SJSA1 (cell line): ENCODE measurements around the gene DHX9. TPM values are rescaled to one million over a fixed set of nuclear protein-coding genes. Genes with fewer than 3 reads are reported as not detected.

Source experiments
- DNase-seq, 2 experiments: peaks; one replicate each; pipeline ENCODE4 v3.0.0-alpha.2; 2015 to 2020; ENCODE audit warnings: low spot score in 2 of 2, low read depth in 1 of 2
- H3K27ac ChIP-seq: fragments of 250-450 bp; sonication (Bioruptor Pico); 2 replicates; pipeline ENCODE4 v1.5.1; 2020; ENCODE audit warnings: mild to moderate bottlenecking, moderate library complexity
- H3K27me3 ChIP-seq: fragments of 250-450 bp; sonication (Bioruptor Pico); replicated peaks from 2 replicates; pipeline ENCODE4 v1.5.1; 2020; ENCODE audit warnings: mild to moderate bottlenecking, moderate library complexity
- H3K36me3 ChIP-seq: fragments of 250-450 bp; sonication (Bioruptor Pico); 2 replicates; pipeline ENCODE4 v1.5.1; 2020; ENCODE audit warnings: mild to moderate bottlenecking
- H3K4me1 ChIP-seq: fragments of 250-450 bp; sonication (Bioruptor Pico); replicated peaks from 2 replicates; pipeline ENCODE4 v1.6.1; 2021; ENCODE audit warnings: mild to moderate bottlenecking
- H3K4me3 ChIP-seq: fragments of 250-450 bp; sonication (Bioruptor Pico); 2 replicates; pipeline ENCODE4 v1.5.1; 2020; ENCODE audit warnings: mild to moderate bottlenecking
- H3K9me3 ChIP-seq: fragments of 250-450 bp; sonication (Bioruptor Pico); replicated peaks from 2 replicates; pipeline ENCODE4 v1.5.1; 2020; ENCODE audit warnings: mild to moderate bottlenecking
- total RNA-seq: library from RNA; depleted of rRNA; stranded (reverse); fragments of >200 nt; shearing (Covaris generic); gene quantifications from 2 replicates; pipeline ENCODE4 v1.2.3, GENCODE V29; 2014

DHX9 gene
- total RNA-seq, 1 experiment from 2014 or later: 163 TPM

DNA sequence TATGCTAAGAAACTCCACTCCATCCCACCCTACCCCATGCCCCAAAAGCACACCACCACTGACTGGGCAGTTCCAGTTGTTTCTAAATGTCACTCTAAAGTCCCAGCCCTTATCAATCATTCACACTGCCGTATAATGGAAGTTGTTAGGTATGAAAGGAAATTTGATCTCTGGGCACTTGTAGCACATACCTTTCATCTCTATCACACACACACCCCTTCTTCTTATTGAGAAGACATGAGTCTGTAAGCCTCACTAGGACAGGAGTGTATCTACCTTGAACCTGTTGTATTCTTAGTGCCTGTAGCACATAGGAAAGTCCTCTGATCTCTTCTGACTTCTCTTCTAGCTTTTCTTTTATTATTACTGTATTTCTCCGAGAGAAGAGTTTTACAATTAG, 22.3 kb upstream of the DHX9 start:
- no peaks in the 10 kb centered on the region for H3K36me3 ChIP-seq
- no peaks in the 10 kb centered on the region for H3K9me3 ChIP-seq
- H3K4me1 ChIP-seq: no peaks in the 10 kb centered on the region
- H3K4me3 ChIP-seq: no peak overlapping the region
- DNase-seq: no peak
- H3K27ac ChIP-seq: no peak overlapping the region
- H3K27me3 ChIP-seq: 0 out of 2 replicates have a peak, but pooled peaks cover 2% of the 10 kb centered on the region

- H3K9me3 ChIP-seq: no peaks in the 10 kb centered on the region
- no peak overlapping the region for H3K4me3 ChIP-seq
- no peaks in the 10 kb centered on the region for H3K36me3 ChIP-seq
- DNase-seq: no peak
- no peak overlapping the region for H3K27ac ChIP-seq
- H3K4me1 ChIP-seq: no peaks in the 10 kb centered on the region
- H3K27me3 ChIP-seq: 0 out of 2 replicates have a peak, but pooled peaks cover 2% of the 10 kb centered on the region
Observed at GRCh38 chr1:182817802-182818201, 21.3 kb upstream of the DHX9 start.

- H3K9me3 ChIP-seq: no peaks in the 10 kb centered on the region
Observed at GRCh38 chr1:182823220-182823619, 15.9 kb upstream of the DHX9 start.

GRCh38 chr1:182826892-182827291, 12.3 kb upstream of the DHX9 start:
- no peak overlapping the region for H3K27ac ChIP-seq
- no peaks in the 10 kb centered on the region for H3K4me1 ChIP-seq
- H3K27me3 ChIP-seq: peaks cover 8% of the 10 kb centered on the region; the same call in 1 of the 2 replicates
- H3K36me3 ChIP-seq: no peaks in the 10 kb centered on the region
- H3K9me3 ChIP-seq: no peaks in the 10 kb centered on the region
- no peak overlapping the region for H3K4me3 ChIP-seq
- DNase-seq: no peak

More at GRCh38 chr1:182823220-182823619, 15.9 kb upstream of the DHX9 start:
- Histone ChIP-seq H3K27ac (no peak overlapping the region), H3K36me3 (no peaks in the 10 kb centered on the region), H3K4me3 (no peak overlapping the region), H3K27me3 (peaks cover 6% of the 10 kb centered on the region; the same call in 1 of the 2 replicates), H3K4me1 (no peaks in the 10 kb centered on the region)
- DNase-seq: no peak

- H3K4me1 ChIP-seq: no peaks in the 10 kb centered on the region
- DNase-seq: no peak
- no peak overlapping the region for H3K27ac ChIP-seq
- no peak overlapping the region for H3K4me3 ChIP-seq
- H3K9me3 ChIP-seq: 0 out of 2 replicates have a peak, but pooled peaks cover 2% of the 10 kb centered on the region
- H3K27me3 ChIP-seq: peaks cover 4% of the 10 kb centered on the region; the same call in 1 of the 2 replicates
- no peaks in the 10 kb centered on the region for H3K36me3 ChIP-seq
Observed at GRCh38 chr1:182829285-182829932, 9.7 kb upstream of the DHX9 start.

GRCh38 chr1:182833271-182833670, 5.9 kb upstream of the DHX9 start:
- 0 out of 2 replicates have a peak, but pooled peaks cover 2% of the 10 kb centered on the region for H3K9me3 ChIP-seq
- no peak overlapping the region for H3K27ac ChIP-seq
- no peaks in the 10 kb centered on the region for H3K36me3 ChIP-seq
- 0 out of 2 replicates have a peak, but pooled peaks cover 4% of the 10 kb centered on the region for H3K27me3 ChIP-seq
- H3K4me3 ChIP-seq: no peak overlapping the region
- no peaks in the 10 kb centered on the region for H3K4me1 ChIP-seq
- DNase-seq: no peak

DNA sequence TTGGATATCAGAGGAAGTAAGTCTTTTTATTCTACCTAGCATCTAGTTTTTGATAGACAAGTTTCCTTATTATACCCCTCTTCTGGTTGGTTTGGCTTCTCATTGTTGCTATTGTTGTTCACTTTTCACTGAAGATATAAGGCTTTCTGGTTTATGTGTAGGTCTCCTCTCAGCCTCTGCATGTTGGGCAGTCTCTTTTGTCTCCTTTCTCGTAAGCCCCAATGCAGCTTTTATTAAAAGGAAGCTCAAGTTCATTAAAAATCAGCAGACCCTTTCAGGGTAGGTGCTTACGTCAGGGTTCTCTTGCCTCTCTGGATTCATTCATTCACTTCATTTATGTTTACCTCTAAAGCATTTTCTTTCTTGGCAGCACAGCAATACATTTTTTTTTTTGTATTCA, 4.8 kb upstream of the DHX9 start:
- H3K36me3 ChIP-seq: peaks cover 2% of the 10 kb centered on the region; the same call in 1 of the 2 replicates
- 0 out of 2 replicates have a peak, but pooled peaks cover 4% of the 10 kb centered on the region for H3K27me3 ChIP-seq
- no peak overlapping the region for H3K4me3 ChIP-seq
- no peaks in the 10 kb centered on the region; the same call in 1 of the 2 replicates for H3K4me1 ChIP-seq
- 0 out of 2 replicates have a peak, but pooled peaks cover 2% of the 10 kb centered on the region for H3K9me3 ChIP-seq
- no peak for DNase-seq
- no peak overlapping the region for H3K27ac ChIP-seq

DNA sequence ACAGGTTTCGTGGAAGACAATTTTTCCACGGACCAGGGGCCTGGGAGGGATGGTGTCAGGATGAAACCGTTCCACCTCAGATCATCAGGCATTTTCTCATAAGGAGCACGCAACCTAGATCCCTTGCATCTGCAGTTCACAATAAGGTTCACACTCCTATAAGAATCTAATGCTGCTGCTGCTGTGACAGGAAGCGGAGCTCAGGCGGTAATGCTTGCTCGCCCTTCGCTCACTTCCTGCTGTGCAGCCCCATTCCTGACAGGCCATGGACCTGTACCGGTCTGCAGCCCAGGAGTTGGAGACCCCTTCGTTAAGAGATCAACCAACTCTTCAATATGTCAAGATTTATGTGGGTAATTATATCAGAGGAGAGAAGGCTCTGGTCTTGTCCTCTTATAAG, 3.3 kb upstream of the DHX9 start:
- peaks cover 5% of the 10 kb centered on the region for H3K4me1 ChIP-seq
- H3K36me3 ChIP-seq: peaks cover 14% of the 10 kb centered on the region
- H3K9me3 ChIP-seq: 0 out of 2 replicates have a peak, but pooled peaks cover 2% of the 10 kb centered on the region
- H3K27ac ChIP-seq: no peak overlapping the region
- no peak for DNase-seq
- no peaks in the 10 kb centered on the region for H3K27me3 ChIP-seq
- no peak overlapping the region for H3K4me3 ChIP-seq

DNA sequence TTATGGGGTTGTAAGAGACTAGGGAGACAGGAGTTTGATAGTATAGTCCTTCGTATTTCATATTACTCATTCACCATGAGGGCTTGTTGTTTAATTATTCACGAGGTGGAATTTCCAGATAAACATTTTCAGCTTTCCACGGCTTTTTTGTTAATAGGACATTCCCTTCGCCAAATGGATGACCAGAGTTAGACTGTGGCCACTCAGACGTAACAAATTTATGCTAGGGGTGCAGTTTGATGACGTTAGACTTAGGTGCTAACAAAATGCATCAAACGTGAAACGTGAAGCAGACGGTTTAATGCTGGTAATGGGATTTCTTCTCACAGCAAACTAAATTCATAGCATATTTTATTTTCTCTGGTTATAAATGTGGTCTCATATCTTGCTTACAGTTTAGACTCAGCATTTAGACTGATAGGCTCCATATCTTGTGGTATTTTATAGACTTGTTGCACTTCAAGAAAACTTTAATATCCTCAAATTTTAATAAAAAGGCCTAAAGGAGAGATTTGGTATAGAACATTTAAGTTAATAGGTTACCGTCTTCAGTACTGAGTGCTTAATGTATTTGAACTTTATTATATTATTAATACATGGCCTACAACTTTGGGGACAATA, 2.3 kb downstream of the DHX9 start:
- Histone ChIP-seq H3K4me1 (peaks cover 20% of the 10 kb centered on the region), H3K4me3 (no peak overlapping the region), H3K27ac (no peak overlapping the region), H3K27me3 (no peaks in the 10 kb centered on the region), H3K36me3 (peaks cover 70% of the 10 kb centered on the region), H3K9me3 (no peaks in the 10 kb centered on the region)
- no peak for DNase-seq

GRCh38 chr1:182842265-182842664, 3.1 kb downstream of the DHX9 start:
- H3K27me3 ChIP-seq: no peaks in the 10 kb centered on the region
- H3K4me3 ChIP-seq: no peak overlapping the region
- no peak overlapping the region for H3K27ac ChIP-seq
- H3K9me3 ChIP-seq: no peaks in the 10 kb centered on the region
- DNase-seq: no peak
- H3K4me1 ChIP-seq: peaks cover 20% of the 10 kb centered on the region
- peaks cover 78% of the 10 kb centered on the region for H3K36me3 ChIP-seq

GRCh38 chr1:182845379-182845778, 6.2 kb downstream of the DHX9 start:
- H3K9me3 ChIP-seq: no peaks in the 10 kb centered on the region
- no peak overlapping the region for H3K27ac ChIP-seq
- H3K36me3 ChIP-seq: peaks cover 100% of the 10 kb centered on the region
- peaks cover 19% of the 10 kb centered on the region for H3K4me1 ChIP-seq
- H3K27me3 ChIP-seq: no peaks in the 10 kb centered on the region
- H3K4me3 ChIP-seq: no peak overlapping the region
- DNase-seq: no peak

GRCh38 chr1:182845894-182846293, 6.7 kb downstream of the DHX9 start:
- peaks cover 100% of the 10 kb centered on the region for H3K36me3 ChIP-seq
- no peak for DNase-seq
- no peak overlapping the region for H3K27ac ChIP-seq
- no peaks in the 10 kb centered on the region for H3K9me3 ChIP-seq
- H3K27me3 ChIP-seq: no peaks in the 10 kb centered on the region
- no peak overlapping the region for H3K4me3 ChIP-seq
- peaks cover 13% of the 10 kb centered on the region for H3K4me1 ChIP-seq

DNA sequence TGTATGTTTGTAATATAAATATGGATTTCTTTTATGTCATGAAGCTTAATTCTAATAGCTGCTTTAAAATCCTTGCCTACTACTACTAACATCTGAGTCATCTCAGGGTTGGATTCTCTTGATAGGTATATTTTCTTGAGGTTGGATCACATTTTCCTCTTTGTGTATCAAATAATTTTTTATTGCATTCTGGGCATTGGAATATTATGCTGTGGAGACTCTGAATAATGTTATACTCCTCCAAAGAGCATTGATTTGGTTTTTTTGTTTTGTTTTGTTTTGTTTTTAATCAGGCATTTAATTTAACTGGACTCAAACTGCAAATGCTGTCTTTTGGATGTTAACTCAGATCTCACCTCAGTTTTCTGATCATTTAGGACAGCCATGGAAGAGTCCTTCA, 8.0 kb downstream of the DHX9 start:
- DNase-seq: no peak
- no peak overlapping the region for H3K4me3 ChIP-seq
- peaks cover 100% of the 10 kb centered on the region for H3K36me3 ChIP-seq
- H3K27me3 ChIP-seq: no peaks in the 10 kb centered on the region
- H3K9me3 ChIP-seq: no peaks in the 10 kb centered on the region
- H3K4me1 ChIP-seq: peaks cover 4% of the 10 kb centered on the region; the same call in 1 of the 2 replicates
- no peak overlapping the region for H3K27ac ChIP-seq

- Histone ChIP-seq H3K27ac (no peak overlapping the region), H3K36me3 (peaks cover 99% of the 10 kb centered on the region), H3K27me3 (no peaks in the 10 kb centered on the region), H3K9me3 (no peaks in the 10 kb centered on the region), H3K4me1 (no peaks in the 10 kb centered on the region), H3K4me3 (no peak overlapping the region)
- no peak for DNase-seq
Observed at GRCh38 chr1:182848736-182849135, 9.6 kb downstream of the DHX9 start.
